HepG2 (cell line): Measurements from ENCODE around the gene HMGN5. TPM values are rescaled to one million over a fixed set of nuclear protein-coding genes. Genes with fewer than 3 reads are reported as not detected.

Experiments
- ATAC-seq: fragments of 200-7000 bp; cut with Tn5 transposase; 3 replicates; pipeline ENCODE4 v1.9.1; 2020; ENCODE audit warnings: mild to moderate bottlenecking, moderate library complexity
- BruUV-seq: library from RNA; stranded (reverse); fragments of 400-500 nt; replicated peaks from 2 replicates; lab custom pipeline; 2021; lab: Mats Ljungman, UMichigan
- CTCF ChIA-PET: fragments of 300-600 bp; formaldehyde crosslinking; extraction: SDS; loops from one replicate; lab custom pipeline; 2021; ENCODE audit warnings: low total read pairs, inconsistent platforms, low intra/inter-chr PET ratio; lab: Yijun Ruan, JAX
- POLR2A ChIA-PET: fragments of 350-600 bp; sonication (Branson Sonifier 250); formaldehyde crosslinking; loops from one replicate; lab custom pipeline; 2020; ENCODE audit warnings: antibody characterized with exemption, inconsistent platforms; lab: Yijun Ruan, JAX
- DNase-seq: peaks from one replicate; pipeline ENCODE4 v3.0.0-alpha.2; 2015; ENCODE audit warnings: low spot score
- FAIRE-seq: peaks from 3 replicates; lab custom pipeline; 2011; peaks lifted over from hg19 to GRCh38; lab: Jason Lieb, UNC
- H2AFZ ChIP-seq: one replicate; pipeline ENCODE4 v1.6.1; 2011; ENCODE audit warnings: low read length, inconsistent platforms
- H3K27ac ChIP-seq: fragments of 300-600 bp; 3 replicates; pipeline ENCODE4 v1.8.0; 2011; ENCODE audit warnings: mixed run types, mild to moderate bottlenecking, mixed read lengths, low read length, inconsistent platforms; ENCODE audit not compliant: insufficient read depth; ENCODE audit errors: extremely low read length
- H3K27me3 ChIP-seq, 2 experiments: fragments of 200-600 bp in 1 of 2; 2 replicates in 1 of 2; 3 replicates in 1 of 2; pipeline versions ENCODE4 v1.6.0 to v1.8.0; 2011; ENCODE audit warnings: low read length in 2 of 2, mild to moderate bottlenecking in 2 of 2, moderate library complexity in 2 of 2, inconsistent platforms in 1 of 2; ENCODE audit not compliant: insufficient read depth in 2 of 2, control insufficient read depth in 1 of 2
- H3K36me3 ChIP-seq, 2 experiments: fragments of 200-600 bp in 1 of 2; replicated peaks in 1 of 2; 2 replicates in 1 of 2; 3 replicates in 1 of 2; pipeline versions ENCODE4 v1.5.1 to v1.8.0; 2011; ENCODE audit warnings: low read length in 2 of 2, inconsistent platforms in 1 of 2; ENCODE audit not compliant: insufficient read depth in 2 of 2, control insufficient read depth in 1 of 2
- H3K4me1 ChIP-seq: 2 replicates; pipeline ENCODE4 v1.5.1; 2012; ENCODE audit warnings: low read length, inconsistent platforms; ENCODE audit not compliant: insufficient read depth
- H3K4me2 ChIP-seq: 2 replicates; pipeline ENCODE4 v1.6.0; 2011; ENCODE audit warnings: low read depth, low read length, inconsistent platforms
- H3K4me3 ChIP-seq, 3 experiments: fragments of 200-600 bp in 1 of 3; sonication (generic), shearing (Covaris generic) in 1 of 3; replicated peaks in 1 of 3; 2 replicates each; pipeline ENCODE4 v1.5.1; 2011 to 2016; ENCODE audit warnings: low read length in 3 of 3, inconsistent platforms in 2 of 3, low read depth in 2 of 3, mild to moderate bottlenecking in 2 of 3, control low read depth in 1 of 3, mixed read lengths in 1 of 3; ENCODE audit not compliant: insufficient read depth in 1 of 3
- H3K79me2 ChIP-seq: one replicate; pipeline ENCODE4 v1.6.1; 2011; ENCODE audit warnings: low read length, inconsistent platforms; ENCODE audit not compliant: insufficient read depth
- H3K9ac ChIP-seq: 2 replicates; pipeline ENCODE4 v1.6.0; 2011; ENCODE audit warnings: mild to moderate bottlenecking, low read depth, low read length, inconsistent platforms; ENCODE audit not compliant: insufficient read depth
- H3K9me3 ChIP-seq: 2 replicates; pipeline ENCODE4 v1.5.1; 2012; ENCODE audit warnings: mild to moderate bottlenecking, low read length
- H4K20me1 ChIP-seq: 2 replicates; pipeline ENCODE4 v1.6.0; 2011; ENCODE audit warnings: inconsistent platforms, mild to moderate bottlenecking, low read length, moderate library complexity; ENCODE audit not compliant: insufficient read depth
- AGO2 ChIP-seq: fragments of 200-400 bp; formaldehyde crosslinking; optimal IDR thresholded peaks from 2 replicates; pipeline ENCODE3; 2017; ENCODE audit warnings: mild to moderate bottlenecking, low read depth, low read length, moderate library complexity
- ATF7 ChIP-seq, 2 experiments: fragments of 450-650 bp in 1 of 2; sonication (generic) in 1 of 2; formaldehyde crosslinking in 1 of 2; IDR thresholded peaks; 2 replicates each; pipeline versions ENCODE4 v1.4.0 to v1.6.1; 2016 to 2020; ENCODE audit warnings: antibody characterized with exemption in 1 of 2, mild to moderate bottlenecking in 1 of 2, missing genetic modification reagents in 1 of 2
- EP300 ChIP-seq, 3 experiments: sonication (generic) in 1 of 3; formaldehyde crosslinking in 1 of 3; IDR thresholded peaks; 2 replicates each; pipeline versions ENCODE4 v1.5.1 to v1.6.1; 2011 to 2020; ENCODE audit warnings: low read depth in 2 of 3, low read length in 2 of 3, borderline replicate concordance in 1 of 3, improper control_type of control experiment in 1 of 3, mild to moderate bottlenecking in 1 of 3, missing genetic modification reagents in 1 of 3, moderate library complexity in 1 of 3
- NFAT5 ChIP-seq: sonication (generic); formaldehyde crosslinking; IDR thresholded peaks from 2 replicates; pipeline ENCODE4 v1.4.0; 2020; ENCODE audit warnings: missing genetic modification reagents
- TAF15 ChIP-seq: fragments of 200-400 bp; formaldehyde crosslinking; IDR thresholded peaks from one replicate; pipeline ENCODE4 v1.6.1; 2018; ENCODE audit warnings: mild to moderate bottlenecking, low read depth, low read length; ENCODE audit not compliant: poor library complexity, severe bottlenecking
- THYN1 ChIP-seq: sonication (generic); formaldehyde crosslinking; IDR thresholded peaks from 2 replicates; pipeline ENCODE4 v1.8.1; 2023; ENCODE audit warnings: low read depth, mild to moderate bottlenecking, moderate library complexity, missing genetic modification reagents, borderline replicate concordance
- ZBTB39 ChIP-seq: sonication (generic); formaldehyde crosslinking; IDR thresholded peaks from 2 replicates; pipeline ENCODE4 v1.5.0; 2020; ENCODE audit warnings: missing genetic modification reagents
- ZBTB42 ChIP-seq: sonication (generic); formaldehyde crosslinking; IDR thresholded peaks from 2 replicates; pipeline ENCODE4 v1.5.0; 2020; ENCODE audit warnings: mild to moderate bottlenecking, missing genetic modification reagents
- ZFP62 ChIP-seq: sonication (generic); formaldehyde crosslinking; IDR thresholded peaks from 2 replicates; pipeline ENCODE4 v1.4.0; 2020; ENCODE audit warnings: missing genetic modification reagents
- ZNF430 ChIP-seq: sonication (generic); formaldehyde crosslinking; IDR thresholded peaks from 2 replicates; pipeline ENCODE4 v1.9.0; 2021; ENCODE audit warnings: mild to moderate bottlenecking, missing genetic modification reagents
- ZNF44 ChIP-seq: sonication (generic); formaldehyde crosslinking; IDR thresholded peaks from 2 replicates; pipeline ENCODE4 v1.5.1; 2020; ENCODE audit warnings: mild to moderate bottlenecking, missing genetic modification reagents
- ZNF512B ChIP-seq: sonication (generic); formaldehyde crosslinking; IDR thresholded peaks from 2 replicates; pipeline ENCODE4 v1.5.1; 2020; ENCODE audit warnings: missing genetic modification reagents, mild to moderate bottlenecking, borderline replicate concordance
- ZNF772 ChIP-seq: sonication (generic); formaldehyde crosslinking; IDR thresholded peaks from 2 replicates; pipeline ENCODE4 v1.5.0; 2020; ENCODE audit warnings: mild to moderate bottlenecking, missing genetic modification reagents
- WGBS: methylation state at CpG from one replicate; pipeline ENCODE4 v1.1.6; 2017; ENCODE audit warnings: low lambda C conversion rate; 5-methylcytosine and 5-hydroxymethylcytosine counted together
- in situ Hi-C: cut with HindIII; loops from 2 replicates; pipeline ENCODE4 v1.10.0; 2017; ENCODE audit warnings: low pct_unique_long_range_greater_than_20kb; ENCODE audit not compliant: extremely low pct_ligation_motif_present
- intact Hi-C: fragments of 100-400 bp; cut with micrococcal nuclease; formaldehyde crosslinking; loops from one replicate; pipeline ENCODE4 v1.10.0; 2022; ENCODE audit not compliant: unreplicated experiment
- polyA plus RNA-seq, 8 experiments: library from polyadenylated mRNA; depleted of rRNA in 3 of 8; stranded (reverse) in 7 of 8; unstranded in 1 of 8; fragments of >200 nt; fragmentation: Illumina TruSeq in 4 of 8; extraction: Trizol in 4 of 8; gene quantifications; 2 replicates each; pipeline versions ENCODE4 v1.2.1 to v1.2.3, GENCODE V29; 2011 to 2016; ENCODE audit warnings: low read depth in 4 of 8, missing spikeins in 1 of 8, mixed read lengths in 1 of 8; ENCODE audit not compliant: insufficient read depth in 1 of 8
- total RNA-seq, 5 experiments: library from RNA; depleted of rRNA; stranded (reverse); fragments of >200 nt; fragmentation: Illumina TruSeq; extraction: Trizol; gene quantifications; 2 replicates each; pipeline ENCODE4 v1.2.3, GENCODE V29; 2016; ENCODE audit warnings: low read depth in 1 of 5

HMGN5 gene
- total and polyA plus RNA-seq, 2 of the 13 experiments (the other 11 are each of a cell fraction or from before 2014, with no cell fraction given) = 0.24 to 0.44 TPM

- no peak for FAIRE-seq
Measured at GRCh38 chrX:81205551-81205950, 3.8 kb upstream of the HMGN5 start.

More at GRCh38 chrX:81205551-81205950, 3.8 kb upstream of the HMGN5 start:
- POLR2A ChIA-PET = no interaction called here
- Histone ChIP-seq H3K79me2 (no peaks in the 10 kb centered on the region), H3K4me3 (no peak overlapping the region), H3K4me1 (no peaks in the 10 kb centered on the region), H3K9ac (no peak overlapping the region), H2AFZ (no peak overlapping the region), H3K27ac (no peak overlapping the region), H3K9me3 (no peaks in the 10 kb centered on the region), H3K36me3 (no peaks in the 10 kb centered on the region)
- BruUV-seq = no TSS peak
- WGBS = 94% methylated on average over 2 of the region's 2 CpGs
- DNase-seq = no peak
- in situ Hi-C loops = no loop called here
- intact Hi-C loops = loop anchor here (10.0 kb wide), 1 partner anchor 391 kb away; no protein-coding TSS in a partner anchor
- TF ChIP-seq ZNF772 (CRISPR knock-in tag) (no peak), AGO2 (no peak), ZNF430 (CRISPR knock-in tag) (no peak), TAF15 (no peak), ZNF512B (CRISPR knock-in tag) (no peak), ZBTB39 (CRISPR knock-in tag) (no peak), ATF7 (IDR thresholded peaks at IDR 0.05) (no peak), ATF7 (CRISPR knock-in tag; IDR thresholded peaks at IDR 0.05) (no peak), ZNF44 (CRISPR knock-in tag) (no peak), NFAT5 (CRISPR knock-in tag) (no peak), EP300 (IDR thresholded peaks at IDR 0.05; ENCODE audit: low read depth in 2 of 2, low read length in 2 of 2) (no peak), EP300 (CRISPR knock-in tag; IDR thresholded peaks at IDR 0.05; ENCODE audit: borderline replicate concordance) (no peak), THYN1 (CRISPR knock-in tag) (no peak), ZBTB42 (CRISPR knock-in tag) (no peak), ZFP62 (no peak)
- TF ChIP-seq, all 625 proteins: peak for 0
- Histone ChIP-seq H3K27me3 (no peaks in the 10 kb centered on the region), H4K20me1 (no peaks in the 10 kb centered on the region), H3K4me2 (no peak overlapping the region)
- CTCF ChIA-PET = no interaction called here
- no peak for ATAC-seq
